Esophagus squamous epithelium (tissue), 4 donors: Measurements from ENCODE around the gene MEF2D.

Source experiments
- CTCF ChIP-seq, 6 experiments: fragments of 450-650 bp in 4 of 6; fragments of 200-600 bp in 2 of 6; sonication (generic) in 2 of 6; IDR thresholded peaks; one replicate each; pipeline ENCODE4 v1.5.1; 2016 to 2019; ENCODE audit warnings: antibody characterized with exemption in 6 of 6, mild to moderate bottlenecking in 4 of 6, moderate library complexity in 4 of 6
- POLR2A ChIP-seq, 4 donors: fragments of 450-650 bp; IDR thresholded peaks; one replicate each; pipeline ENCODE4 v1.6.1; 2017; ENCODE audit warnings: antibody characterized with exemption in 4 of 4, mild to moderate bottlenecking in 4 of 4, moderate library complexity in 3 of 4

GRCh38 chr1:156435545-156436140, 64.9 kb downstream of the MEF2D start:
- TF ChIP-seq POLR2A (IDR thresholded peaks at IDR 0.05) (no peak), CTCF (IDR thresholded peaks at IDR 0.05) (no peak)
